GM12875 (cell line): ENCODE data around the gene UGT1A4.

Source experiments
- H3K4me3 ChIP-seq: one replicate; pipeline ENCODE4 v1.5.1; 2011; ENCODE audit warnings: low read depth, low read length, control low read depth
- CTCF ChIP-seq: IDR thresholded peaks from 2 replicates; pipeline ENCODE4 v1.5.1; 2011; ENCODE audit warnings: low read depth, mild to moderate bottlenecking, control low read depth, inconsistent platforms, low read length, moderate library complexity, borderline replicate concordance; ENCODE audit not compliant: insufficient read depth

UGT1A4 gene

DNA sequence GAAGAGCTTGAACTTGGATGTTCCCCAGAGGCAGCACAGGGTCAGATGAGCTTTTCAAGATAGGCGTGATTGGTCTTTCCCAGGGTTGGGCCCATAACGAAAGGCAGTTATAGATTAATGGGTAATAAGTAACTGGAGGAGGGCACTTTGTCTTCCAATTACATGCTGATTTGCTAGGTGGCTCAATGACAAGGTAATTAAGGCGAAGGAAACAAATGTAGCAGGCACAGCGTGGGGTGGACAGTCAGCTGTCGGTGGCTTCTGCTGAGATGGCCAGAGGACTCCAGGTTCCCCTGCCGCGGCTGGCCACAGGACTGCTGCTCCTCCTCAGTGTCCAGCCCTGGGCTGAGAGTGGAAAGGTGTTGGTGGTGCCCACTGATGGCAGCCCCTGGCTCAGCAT is at the start of gene UGT1A4:
Gene UGT1A4, plus strand, starts transcription at position 185 of the 400 bp plus-strand sequence. Its CDS starts 85 bp downstream, at position 270.
- H3K4me3 ChIP-seq, result no peak within 1 kb of the TSS

GRCh38 chr2:233671290-233672161 is 47.0 kb upstream of the UGT1A4 start, which contains the start of gene UGT1A9:
UGT1A9 (plus strand) TSS chr2:233671898; CDS start chr2:233671935, 37 bp downstream.
- no peak for TF ChIP-seq CTCF
- H3K4me3 ChIP-seq, result no peak within 1 kb of the TSS

More for the DNA sequence above, at the start of gene UGT1A4:
- TF ChIP-seq CTCF, result no peak

DNA sequence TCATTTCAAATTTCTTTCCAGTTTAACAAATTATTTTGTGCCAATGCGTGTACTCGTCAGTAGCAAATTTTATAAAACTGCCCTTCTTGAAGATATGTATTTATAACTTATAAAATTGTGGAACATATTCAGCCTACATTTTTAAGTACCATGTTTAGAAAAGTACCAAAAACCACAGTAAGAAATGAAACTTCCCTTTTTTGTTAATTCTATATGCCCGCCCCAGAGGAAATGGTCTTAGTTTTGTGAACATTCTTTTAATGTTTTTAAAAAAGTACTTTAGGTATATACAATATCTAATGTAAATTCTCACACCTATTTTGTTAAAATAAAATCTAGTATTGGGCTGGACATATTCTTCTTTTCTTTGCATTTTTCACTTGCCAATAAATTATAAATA is 45.6 kb upstream of the UGT1A4 start:
- no peak for TF ChIP-seq CTCF
- H3K4me3 ChIP-seq, result no peak overlapping the region

- TF ChIP-seq CTCF, result no peak
- no peak overlapping the region for H3K4me3 ChIP-seq
Measured at GRCh38 chr2:233673896-233674295, 44.6 kb upstream of the UGT1A4 start.

GRCh38 chr2:233674314-233674713 is 44.2 kb upstream of the UGT1A4 start:
- H3K4me3 ChIP-seq, result no peak overlapping the region
- TF ChIP-seq CTCF, result no peak

GRCh38 chr2:233674995-233675394 is 43.5 kb upstream of the UGT1A4 start:
- TF ChIP-seq CTCF, result no peak
- H3K4me3 ChIP-seq, result no peak overlapping the region

DNA sequence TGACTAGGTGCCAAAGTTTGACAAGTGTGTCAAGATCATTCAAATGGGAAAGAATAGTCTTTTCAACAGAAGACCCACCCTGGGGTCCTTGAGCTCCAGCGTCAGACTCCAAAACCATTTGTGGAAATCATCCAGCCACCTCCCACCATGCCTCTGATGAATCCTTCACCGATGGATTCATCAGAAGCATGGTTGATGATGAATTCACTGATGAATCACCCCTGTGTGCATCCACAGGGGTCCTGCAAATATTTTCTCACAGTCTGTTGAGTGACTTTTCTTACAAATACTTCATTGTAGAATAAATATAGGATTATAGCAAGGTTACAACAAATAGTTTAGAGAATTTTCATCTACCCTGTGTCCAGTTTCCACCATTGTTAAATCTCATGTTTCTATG is 42.5 kb upstream of the UGT1A4 start:
- H3K4me3 ChIP-seq, result no peak overlapping the region
- TF ChIP-seq CTCF, result no peak
